Left lung (tissue), 10 donors: ENCODE results near the gene NTM. TPM values are rescaled to one million over a fixed set of nuclear protein-coding genes. Genes with fewer than 3 reads are reported as not detected.

ENCODE experiments used
- ATAC-seq: fragments of 200-7000 bp; cut with Tn5 transposase; one replicate; pipeline ENCODE4 v1.9.1; 2020; ENCODE audit warnings: moderate library complexity
- DNase-seq, 4 donors: peaks; one replicate each; pipeline ENCODE4 v3.0.0-alpha.2; 2013 to 2020
- H3K27ac ChIP-seq, 2 donors: fragments of 200-600 bp; sonication (generic) in 1 of 2; one replicate each; pipeline versions ENCODE4 v1.5.0 to v1.8.0; 2020 to 2021
- H3K27me3 ChIP-seq, 2 donors: fragments of 200-600 bp; sonication (generic) in 1 of 2; one replicate each; pipeline versions ENCODE4 v1.5.0 to v1.8.0; 2020 to 2021
- H3K36me3 ChIP-seq, 2 donors: fragments of 200-600 bp; sonication (generic) in 1 of 2; one replicate each; pipeline versions ENCODE4 v1.5.0 to v1.8.0; 2020 to 2021
- H3K4me1 ChIP-seq, 2 donors: fragments of 200-600 bp; one replicate each; pipeline ENCODE4 v1.8.0; 2021
- H3K4me3 ChIP-seq, 2 donors: fragments of 200-600 bp; sonication (generic) in 1 of 2; one replicate each; pipeline versions ENCODE4 v1.5.0 to v1.8.0; 2020 to 2021; ENCODE audit warnings: mild to moderate bottlenecking in 1 of 2
- H3K9me3 ChIP-seq, 2 donors: fragments of 200-600 bp; sonication (generic) in 1 of 2; one replicate each; pipeline versions ENCODE4 v1.5.0 to v1.8.0; 2020 to 2021
- CTCF ChIP-seq, 2 donors: fragments of 200-600 bp; sonication (generic) in 1 of 2; IDR thresholded peaks; one replicate each; pipeline versions ENCODE4 v1.5.0 to v1.8.0; 2021; ENCODE audit warnings: antibody characterized with exemption in 2 of 2
- intact Hi-C, 2 donors: fragments of 100-400 bp; cut with DNase I; formaldehyde crosslinking; loops; one replicate each; pipeline versions ENCODE4 v1.11.2 to v1.14.2; 2022
- polyA plus RNA-seq, 6 donors: library from polyadenylated mRNA; unstranded; fragments of 120-200 nt; gene quantifications; one replicate each; pipeline ENCODE4 v1.2.1, GENCODE V29; 2013; ENCODE audit not compliant: insufficient read length in 6 of 6
- total RNA-seq, 2 donors: library from RNA; stranded (reverse); fragmentation: NEBNext Ultra II Directional; extraction: Animal tissue kit (Norgen Biotek cat#: 25700); gene quantifications; one replicate each; pipeline ENCODE4 v1.2.1, GENCODE V29; 2021
- donor health status: DM: no; HTN: yes; CAD: no.
- donor health status: DM: no; HTN: no; CAD: no.

Gene NTM
- total and polyA plus RNA-seq, 8 donors: 9.5 to 31.0 (median 21.1) TPM

- Histone ChIP-seq H3K9me3 (no peaks in the 10 kb centered on the region), H3K4me3 (no peak overlapping the region), H3K27me3 (no peaks in the 10 kb centered on the region), H3K4me1 (no peaks in the 10 kb centered on the region), H3K27ac (no peak overlapping the region), H3K36me3 (no peaks in the 10 kb centered on the region)
- DNase-seq: no peak
- intact Hi-C loops: no loop called here
- peak; percentile 38 for ATAC-seq
- TF ChIP-seq CTCF (IDR thresholded peaks at IDR 0.05): no peak
Measured at GRCh38 chr11:131481303-131481702, 110.9 kb downstream of the NTM start.

GRCh38 chr11:131481971-131482370 lies 111.6 kb downstream of the NTM start:
- Histone ChIP-seq H3K4me1 (no peaks in the 10 kb centered on the region), H3K27ac (no peak overlapping the region), H3K27me3 (no peaks in the 10 kb centered on the region), H3K36me3 (no peaks in the 10 kb centered on the region), H3K9me3 (no peaks in the 10 kb centered on the region), H3K4me3 (no peak overlapping the region)
- no peak for ATAC-seq
- intact Hi-C loops: no loop called here
- no peak for DNase-seq
- TF ChIP-seq CTCF (IDR thresholded peaks at IDR 0.05): no peak

GRCh38 chr11:131483453-131483852 lies 113.0 kb downstream of the NTM start:
- H3K36me3 ChIP-seq: no peaks in the 10 kb centered on the region
- intact Hi-C loops: no loop called here
- ATAC-seq (no peak), DNase-seq (no peak)
- no peaks in the 10 kb centered on the region for H3K9me3 ChIP-seq
- no peaks in the 10 kb centered on the region for H3K4me1 ChIP-seq
- TF ChIP-seq CTCF (IDR thresholded peaks at IDR 0.05): no peak
- no peak overlapping the region for H3K4me3 ChIP-seq
- H3K27ac ChIP-seq: no peak overlapping the region
- no peaks in the 10 kb centered on the region for H3K27me3 ChIP-seq

GRCh38 chr11:131483877-131484276 lies 113.5 kb downstream of the NTM start:
- intact Hi-C loops: no loop called here
- ATAC-seq (no peak), DNase-seq (no peak)
- Histone ChIP-seq H3K4me1 (no peaks in the 10 kb centered on the region), H3K4me3 (no peak overlapping the region), H3K36me3 (no peaks in the 10 kb centered on the region), H3K27ac (no peak overlapping the region), H3K9me3 (no peaks in the 10 kb centered on the region), H3K27me3 (no peaks in the 10 kb centered on the region)
- no peak for TF ChIP-seq CTCF (IDR thresholded peaks at IDR 0.05)

- intact Hi-C loops: no loop called here
- ATAC-seq: no peak
- no peaks in the 10 kb centered on the region for H3K9me3 ChIP-seq
Measured at GRCh38 chr11:131486100-131486499, 115.7 kb downstream of the NTM start.

More at GRCh38 chr11:131486100-131486499, 115.7 kb downstream of the NTM start:
- Histone ChIP-seq H3K36me3 (no peaks in the 10 kb centered on the region), H3K4me3 (no peak overlapping the region), H3K27ac (no peak overlapping the region), H3K4me1 (no peaks in the 10 kb centered on the region), H3K27me3 (no peaks in the 10 kb centered on the region)
- DNase-seq: no peak
- TF ChIP-seq CTCF (IDR thresholded peaks at IDR 0.05): no peak
